GM12878 (cell line): ENCODE measurements around the gene ANKMY2.

Source experiments
- EZH2 ChIP-seq: IDR thresholded peaks from 2 replicates; pipeline ENCODE4 v1.6.1; 2012; ENCODE audit warnings: low read depth, mild to moderate bottlenecking, control low read depth, inconsistent platforms, low read length, borderline replicate concordance; ENCODE audit not compliant: control insufficient read depth
- MTA3 ChIP-seq: IDR thresholded peaks from 2 replicates; pipeline ENCODE4 v1.6.1; 2012; ENCODE audit warnings: low read length, inconsistent platforms, borderline replicate concordance
- STAT3 ChIP-seq: IDR thresholded peaks from 2 replicates; pipeline ENCODE4 v1.6.1; 2011; ENCODE audit warnings: low read depth, low read length, improper control_type of control experiment
- TF ChIP-seq, protein P1 (sequence below): IDR thresholded peaks from 2 replicates; pipeline ENCODE4 v1.6.1; 2012; ENCODE audit warnings: mild to moderate bottlenecking, low read depth, low read length
- TF ChIP-seq, protein P2 (sequence below), 3 experiments: IDR thresholded peaks in 2 of 3; conservative IDR thresholded peaks in 1 of 3; 2 replicates each; pipeline ENCODE4 v1.5.1; 2011; ENCODE audit warnings: low read depth in 3 of 3, low read length in 3 of 3, mild to moderate bottlenecking in 3 of 3, control low read depth in 2 of 3, moderate library complexity in 2 of 3, inconsistent platforms in 1 of 3, mixed read lengths in 1 of 3; ENCODE audit not compliant: control insufficient read depth in 2 of 3, insufficient read depth in 1 of 3; ENCODE audit errors: extremely low read depth in 1 of 3

DNA sequence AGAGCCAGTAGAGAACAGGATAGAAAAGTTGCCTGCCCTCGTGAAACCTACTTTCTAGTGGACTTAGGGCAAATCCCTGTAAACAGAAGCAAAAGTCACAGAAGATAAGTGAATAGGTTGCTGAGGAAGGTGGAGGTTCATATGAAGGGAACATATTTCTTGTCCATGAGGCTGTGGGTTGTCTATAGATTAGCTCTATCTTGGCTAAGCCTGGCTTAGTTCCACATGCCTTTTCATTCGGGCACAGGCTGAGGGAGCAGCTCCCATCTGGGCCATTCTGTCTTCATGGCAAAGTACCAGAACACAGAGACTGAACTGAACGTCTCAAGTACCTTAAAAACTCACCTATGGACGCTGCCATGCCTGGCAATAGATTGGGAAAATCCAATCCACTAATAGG, 45.7 kb upstream of the ANKMY2 start:
- TF ChIP-seq STAT3 (no peak), MTA3 (no peak), EZH2 (no peak)
- TF ChIP-seq, protein P1, sequence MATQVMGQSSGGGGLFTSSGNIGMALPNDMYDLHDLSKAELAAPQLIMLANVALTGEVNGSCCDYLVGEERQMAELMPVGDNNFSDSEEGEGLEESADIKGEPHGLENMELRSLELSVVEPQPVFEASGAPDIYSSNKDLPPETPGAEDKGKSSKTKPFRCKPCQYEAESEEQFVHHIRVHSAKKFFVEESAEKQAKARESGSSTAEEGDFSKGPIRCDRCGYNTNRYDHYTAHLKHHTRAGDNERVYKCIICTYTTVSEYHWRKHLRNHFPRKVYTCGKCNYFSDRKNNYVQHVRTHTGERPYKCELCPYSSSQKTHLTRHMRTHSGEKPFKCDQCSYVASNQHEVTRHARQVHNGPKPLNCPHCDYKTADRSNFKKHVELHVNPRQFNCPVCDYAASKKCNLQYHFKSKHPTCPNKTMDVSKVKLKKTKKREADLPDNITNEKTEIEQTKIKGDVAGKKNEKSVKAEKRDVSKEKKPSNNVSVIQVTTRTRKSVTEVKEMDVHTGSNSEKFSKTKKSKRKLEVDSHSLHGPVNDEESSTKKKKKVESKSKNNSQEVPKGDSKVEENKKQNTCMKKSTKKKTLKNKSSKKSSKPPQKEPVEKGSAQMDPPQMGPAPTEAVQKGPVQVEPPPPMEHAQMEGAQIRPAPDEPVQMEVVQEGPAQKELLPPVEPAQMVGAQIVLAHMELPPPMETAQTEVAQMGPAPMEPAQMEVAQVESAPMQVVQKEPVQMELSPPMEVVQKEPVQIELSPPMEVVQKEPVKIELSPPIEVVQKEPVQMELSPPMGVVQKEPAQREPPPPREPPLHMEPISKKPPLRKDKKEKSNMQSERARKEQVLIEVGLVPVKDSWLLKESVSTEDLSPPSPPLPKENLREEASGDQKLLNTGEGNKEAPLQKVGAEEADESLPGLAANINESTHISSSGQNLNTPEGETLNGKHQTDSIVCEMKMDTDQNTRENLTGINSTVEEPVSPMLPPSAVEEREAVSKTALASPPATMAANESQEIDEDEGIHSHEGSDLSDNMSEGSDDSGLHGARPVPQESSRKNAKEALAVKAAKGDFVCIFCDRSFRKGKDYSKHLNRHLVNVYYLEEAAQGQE, result no peak
- TF ChIP-seq, protein P2, sequence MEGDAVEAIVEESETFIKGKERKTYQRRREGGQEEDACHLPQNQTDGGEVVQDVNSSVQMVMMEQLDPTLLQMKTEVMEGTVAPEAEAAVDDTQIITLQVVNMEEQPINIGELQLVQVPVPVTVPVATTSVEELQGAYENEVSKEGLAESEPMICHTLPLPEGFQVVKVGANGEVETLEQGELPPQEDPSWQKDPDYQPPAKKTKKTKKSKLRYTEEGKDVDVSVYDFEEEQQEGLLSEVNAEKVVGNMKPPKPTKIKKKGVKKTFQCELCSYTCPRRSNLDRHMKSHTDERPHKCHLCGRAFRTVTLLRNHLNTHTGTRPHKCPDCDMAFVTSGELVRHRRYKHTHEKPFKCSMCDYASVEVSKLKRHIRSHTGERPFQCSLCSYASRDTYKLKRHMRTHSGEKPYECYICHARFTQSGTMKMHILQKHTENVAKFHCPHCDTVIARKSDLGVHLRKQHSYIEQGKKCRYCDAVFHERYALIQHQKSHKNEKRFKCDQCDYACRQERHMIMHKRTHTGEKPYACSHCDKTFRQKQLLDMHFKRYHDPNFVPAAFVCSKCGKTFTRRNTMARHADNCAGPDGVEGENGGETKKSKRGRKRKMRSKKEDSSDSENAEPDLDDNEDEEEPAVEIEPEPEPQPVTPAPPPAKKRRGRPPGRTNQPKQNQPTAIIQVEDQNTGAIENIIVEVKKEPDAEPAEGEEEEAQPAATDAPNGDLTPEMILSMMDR (IDR thresholded peaks at IDR 0.05 in 2 of 3, conservative IDR thresholded peaks at IDR 0.05 in 1 of 3; ENCODE audit: control insufficient read depth in 2 of 3, extremely low read depth in 1 of 3, insufficient read depth in 1 of 3, low read depth in 3 of 3, low read length in 3 of 3), result no peak
